Karpas-422 (cell line): ENCODE measurements around the gene SLC17A2. TPM values are rescaled to one million over a fixed set of nuclear protein-coding genes. Genes with fewer than 3 reads are reported as not detected.
"Not testable (repeated sequence)": the region's sequence is repeated elsewhere in the genome, so short reads cannot be mapped to it uniquely, and the experiment has no call there.

ENCODE experiments used
- DNase-seq: peaks from one replicate; pipeline ENCODE4 v3.0.0-alpha.2; 2015
- H2AFZ ChIP-seq: fragments of 200-600 bp; sonication (generic); 2 replicates; pipeline ENCODE4 v1.6.1; 2014; ENCODE audit warnings: antibody characterized with exemption, low read length, mixed read lengths
- H3K27ac ChIP-seq: fragments of 200-600 bp; sonication (generic); 2 replicates; pipeline ENCODE4 v1.5.1; 2014; ENCODE audit warnings: mild to moderate bottlenecking, low read length, moderate library complexity
- H3K27me3 ChIP-seq: fragments of 200-600 bp; sonication (generic); 2 replicates; pipeline ENCODE4 v1.6.1; 2014; ENCODE audit warnings: low read length, mixed read lengths
- H3K36me3 ChIP-seq: fragments of 200-600 bp; sonication (generic); 2 replicates; pipeline ENCODE4 v1.6.1; 2014; ENCODE audit warnings: low read length, mixed read lengths; ENCODE audit not compliant: insufficient read depth
- H3K4me1 ChIP-seq: fragments of 200-600 bp; sonication (generic); 2 replicates; pipeline ENCODE4 v1.6.1; 2014; ENCODE audit warnings: mild to moderate bottlenecking, low read length, mixed read lengths
- H3K4me2 ChIP-seq: fragments of 200-600 bp; sonication (generic); 2 replicates; pipeline ENCODE4 v1.6.1; 2014; ENCODE audit warnings: low read length, low read depth, mild to moderate bottlenecking; ENCODE audit not compliant: poor library complexity, severe bottlenecking
- H3K4me3 ChIP-seq: fragments of 200-600 bp; sonication (generic); 2 replicates; pipeline ENCODE4 v1.5.1; 2014; ENCODE audit warnings: mild to moderate bottlenecking, antibody characterized with exemption, low read length, mixed read lengths
- H3K79me2 ChIP-seq: fragments of 200-600 bp; sonication (generic); 2 replicates; pipeline ENCODE4 v1.6.1; 2014; ENCODE audit warnings: mild to moderate bottlenecking, low read length, mixed read lengths
- H3K9ac ChIP-seq: fragments of 200-600 bp; sonication (generic); 2 replicates; pipeline ENCODE4 v1.6.0; 2014; ENCODE audit warnings: low read length
- H3K9me2 ChIP-seq: fragments of 200-600 bp; sonication (generic), shearing (Covaris generic); replicated peaks from 2 replicates; pipeline ENCODE4 v1.6.0; 2014; ENCODE audit warnings: mild to moderate bottlenecking, low read length, moderate library complexity; ENCODE audit not compliant: insufficient read depth
- H3K9me3 ChIP-seq: fragments of 300-700, 200-600 bp; sonication (generic); 2 replicates; pipeline ENCODE4 v1.6.1; 2014; ENCODE audit warnings: low read length, mixed read lengths
- H4K20me1 ChIP-seq: fragments of 200-600 bp; sonication (generic); 2 replicates; pipeline ENCODE4 v1.6.1; 2014; ENCODE audit warnings: mild to moderate bottlenecking, antibody characterized with exemption, low read length, low read depth; ENCODE audit not compliant: insufficient read depth
- total RNA-seq: library from RNA; depleted of rRNA; stranded (reverse); fragments of >200 nt; shearing (Covaris generic); gene quantifications from 2 replicates; pipeline ENCODE4 v1.2.3, GENCODE V29; 2014; ENCODE audit warnings: low replicate concordance

SLC17A2 gene
- total RNA-seq, 1 experiment from 2014 or later = not detected

- not testable (repeated sequence) for H3K9ac ChIP-seq, DNase-seq, H3K9me2 ChIP-seq, H3K27me3 ChIP-seq, H3K9me3 ChIP-seq, H4K20me1 ChIP-seq, H3K4me3 ChIP-seq, H3K36me3 ChIP-seq, H3K4me2 ChIP-seq, H3K79me2 ChIP-seq, H3K27ac ChIP-seq, H2AFZ ChIP-seq, H3K4me1 ChIP-seq
These were observed 17.0 kb upstream of the SLC17A2 start for GRCh38 chr6:25947492-25947891.

DNA sequence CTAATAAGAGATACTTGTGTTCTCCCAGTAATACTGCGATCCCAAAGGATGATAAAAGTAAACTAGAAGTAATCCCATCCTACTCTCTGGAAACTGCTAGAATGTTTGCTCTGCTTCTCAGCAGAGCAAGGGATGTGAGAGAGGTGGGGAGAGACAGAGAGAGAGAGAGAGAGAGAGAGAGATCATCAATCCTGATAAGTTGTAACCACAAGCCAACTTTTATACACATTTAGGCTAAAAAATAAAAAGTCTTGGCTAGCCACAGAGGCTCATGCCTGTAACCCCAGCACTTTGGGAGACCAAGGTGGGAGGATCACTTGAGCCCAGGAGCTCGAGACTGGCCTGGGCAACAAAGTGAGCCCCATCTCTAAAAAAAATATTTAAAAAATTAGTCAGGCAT is 16.1 kb upstream of the SLC17A2 start:
- Histone ChIP-seq H3K79me2 (no peaks in the 10 kb centered on the region), H3K4me2 (no peak overlapping the region), H3K4me3 (no peak overlapping the region), H3K9me3 (no peaks in the 10 kb centered on the region), H3K27ac (no peak overlapping the region), H2AFZ (no peak overlapping the region), H3K36me3 (no peaks in the 10 kb centered on the region), H4K20me1 (no peaks in the 10 kb centered on the region), H3K4me1 (0 out of 2 replicates have a peak, but pooled peaks cover 3% of the 10 kb centered on the region), H3K27me3 (no peaks in the 10 kb centered on the region), H3K9me2 (no peaks in the 10 kb centered on the region), H3K9ac (no peak overlapping the region)
- DNase-seq = no peak

GRCh38 chr6:25945738-25946137 is 15.2 kb upstream of the SLC17A2 start:
- not testable (repeated sequence) for H2AFZ ChIP-seq, H3K9me2 ChIP-seq, H3K27ac ChIP-seq, H3K27me3 ChIP-seq, H3K9ac ChIP-seq, H3K4me1 ChIP-seq, H4K20me1 ChIP-seq, H3K4me2 ChIP-seq, H3K9me3 ChIP-seq, DNase-seq, H3K79me2 ChIP-seq, H3K4me3 ChIP-seq, H3K36me3 ChIP-seq

GRCh38 chr6:25944688-25945574 is 14.4 kb upstream of the SLC17A2 start:
- 0 out of 2 replicates have a peak, but pooled peaks cover 3% of the 10 kb centered on the region for H3K4me1 ChIP-seq
- no peaks in the 10 kb centered on the region for H3K79me2 ChIP-seq
- H4K20me1 ChIP-seq = no peaks in the 10 kb centered on the region
- DNase-seq = no peak
- no peaks in the 10 kb centered on the region for H3K36me3 ChIP-seq
- no peak overlapping the region for H3K4me2 ChIP-seq
- H3K9me2 ChIP-seq = no peaks in the 10 kb centered on the region
- H3K27ac ChIP-seq = no peak overlapping the region
- H2AFZ ChIP-seq = no peak overlapping the region
- no peaks in the 10 kb centered on the region for H3K27me3 ChIP-seq
- H3K4me3 ChIP-seq = no peak overlapping the region
- no peaks in the 10 kb centered on the region for H3K9me3 ChIP-seq
- H3K9ac ChIP-seq = no peak overlapping the region

- no peaks in the 10 kb centered on the region for H3K79me2 ChIP-seq
- H4K20me1 ChIP-seq = no peaks in the 10 kb centered on the region
- H2AFZ ChIP-seq = no peak overlapping the region
- no peak overlapping the region for H3K4me3 ChIP-seq
- no peaks in the 10 kb centered on the region for H3K27me3 ChIP-seq
- no peaks in the 10 kb centered on the region for H3K9me3 ChIP-seq
- H3K27ac ChIP-seq = no peak overlapping the region
- H3K4me1 ChIP-seq = 0 out of 2 replicates have a peak, but pooled peaks cover 3% of the 10 kb centered on the region
- no peak overlapping the region for H3K4me2 ChIP-seq
- H3K9me2 ChIP-seq = no peaks in the 10 kb centered on the region
- DNase-seq = no peak
- no peaks in the 10 kb centered on the region for H3K36me3 ChIP-seq
- no peak overlapping the region for H3K9ac ChIP-seq
These were observed 13.4 kb upstream of the SLC17A2 start for GRCh38 chr6:25943887-25944286.

GRCh38 chr6:25942561-25943147 is 12.2 kb upstream of the SLC17A2 start:
- H3K79me2 ChIP-seq = no peaks in the 10 kb centered on the region
- no peaks in the 10 kb centered on the region for H3K27me3 ChIP-seq
- H3K9me2 ChIP-seq = no peaks in the 10 kb centered on the region
- H3K4me2 ChIP-seq = no peak overlapping the region
- no peak overlapping the region for H3K27ac ChIP-seq
- 0 out of 2 replicates have a peak, but pooled peaks cover 3% of the 10 kb centered on the region for H3K4me1 ChIP-seq
- no peaks in the 10 kb centered on the region for H3K36me3 ChIP-seq
- no peak overlapping the region for H3K4me3 ChIP-seq
- no peak overlapping the region for H2AFZ ChIP-seq
- H3K9me3 ChIP-seq = no peaks in the 10 kb centered on the region
- H4K20me1 ChIP-seq = no peaks in the 10 kb centered on the region
- DNase-seq = peak; percentile 83
- no peak overlapping the region for H3K9ac ChIP-seq

DNA sequence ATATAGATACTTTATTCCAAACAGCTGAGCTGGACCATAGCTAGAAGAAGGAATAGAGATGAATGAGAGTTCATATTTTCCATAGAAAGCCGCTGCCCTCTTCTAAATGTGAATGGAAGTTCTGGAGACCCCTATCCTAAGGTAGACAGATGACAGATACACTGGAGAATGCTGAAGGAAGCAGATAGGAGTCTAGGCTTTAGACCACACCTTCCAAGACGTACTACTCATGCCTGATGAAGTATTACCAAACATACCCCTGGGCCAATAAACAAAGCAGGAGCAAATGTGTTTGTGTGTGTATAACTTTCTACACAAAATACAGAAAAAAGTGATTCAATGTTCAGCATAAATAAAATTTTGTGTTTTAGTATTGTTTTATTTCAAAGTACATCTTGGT is 9.1 kb upstream of the SLC17A2 start:
- Histone ChIP-seq H3K9me3 (no peaks in the 10 kb centered on the region), H3K4me1 (no peaks in the 10 kb centered on the region), H3K27ac (no peak overlapping the region), H3K4me2 (no peak overlapping the region), H2AFZ (no peak overlapping the region), H3K27me3 (no peaks in the 10 kb centered on the region), H3K79me2 (no peaks in the 10 kb centered on the region), H3K9ac (no peak overlapping the region), H3K36me3 (no peaks in the 10 kb centered on the region), H3K9me2 (no peaks in the 10 kb centered on the region), H4K20me1 (no peaks in the 10 kb centered on the region), H3K4me3 (no peak overlapping the region)
- DNase-seq = no peak

DNA sequence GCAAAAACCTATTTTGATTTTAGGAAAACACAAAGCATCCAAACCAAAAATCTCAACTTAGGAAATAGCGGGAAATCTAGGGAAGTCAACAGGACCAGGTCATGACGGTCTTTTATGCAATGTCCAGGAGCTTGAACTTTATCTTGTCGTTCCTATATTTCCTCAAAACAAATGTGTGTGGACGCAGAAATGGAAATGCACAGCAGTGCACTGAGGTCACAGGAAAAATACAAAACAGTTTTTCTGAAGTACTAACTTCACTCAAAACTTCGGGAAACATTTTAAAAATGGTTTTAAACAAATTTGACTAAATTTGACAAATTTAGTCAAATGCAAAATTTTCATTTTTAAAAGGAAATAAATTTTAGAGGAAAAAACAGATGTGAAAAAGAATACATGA is 5.5 kb upstream of the SLC17A2 start:
- H2AFZ ChIP-seq = no peak overlapping the region
- H3K27ac ChIP-seq = no peak overlapping the region
- no peaks in the 10 kb centered on the region for H4K20me1 ChIP-seq
- H3K79me2 ChIP-seq = no peaks in the 10 kb centered on the region
- H3K27me3 ChIP-seq = no peaks in the 10 kb centered on the region
- no peak overlapping the region for H3K9ac ChIP-seq
- H3K4me2 ChIP-seq = no peak overlapping the region
- no peaks in the 10 kb centered on the region for H3K9me3 ChIP-seq
- H3K4me1 ChIP-seq = no peaks in the 10 kb centered on the region
- no peak for DNase-seq
- no peaks in the 10 kb centered on the region for H3K36me3 ChIP-seq
- no peak overlapping the region for H3K4me3 ChIP-seq
- no peaks in the 10 kb centered on the region for H3K9me2 ChIP-seq
